ENCODE measurements around the gene KDM7A. TPM values are rescaled to one million over a fixed set of nuclear protein-coding genes. Genes with fewer than 3 reads are reported as not detected.
"Not testable (repeated sequence)": the region's sequence is repeated elsewhere in the genome, so short reads cannot be mapped to it uniquely, and the experiment has no call there.

KDM7A gene
- total RNA-seq, 1 donor from 2014 or later = 25.4 TPM

DNA sequence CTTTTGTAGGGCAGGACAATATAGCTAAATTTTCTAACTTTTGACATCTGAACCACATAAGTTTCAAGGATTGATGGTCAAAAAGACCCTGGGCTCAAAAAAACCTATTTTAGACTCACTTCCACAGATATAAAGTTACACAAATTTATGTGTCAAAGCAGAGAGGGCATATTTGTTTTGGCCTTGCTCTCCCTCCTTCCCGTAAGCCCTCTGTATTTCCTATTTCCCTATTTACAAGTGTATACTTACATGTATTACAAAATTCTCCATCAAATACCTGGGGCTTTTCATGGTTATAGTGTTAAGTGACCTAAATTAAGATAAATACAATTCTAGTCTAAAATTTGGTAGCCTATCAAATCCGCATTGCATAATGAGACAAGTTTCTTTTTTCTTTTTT is 2.6 kb downstream of the KDM7A start:
- Mint-ChIP-seq H3K27ac (ENCODE audit: unreplicated experiment) (no peak overlapping the region), H3K36me3 (ENCODE audit: unreplicated experiment) (no peaks in the 10 kb centered on the region), H3K9me3 (ENCODE audit: unreplicated experiment) (peaks cover 11% of the 10 kb centered on the region)

DNA sequence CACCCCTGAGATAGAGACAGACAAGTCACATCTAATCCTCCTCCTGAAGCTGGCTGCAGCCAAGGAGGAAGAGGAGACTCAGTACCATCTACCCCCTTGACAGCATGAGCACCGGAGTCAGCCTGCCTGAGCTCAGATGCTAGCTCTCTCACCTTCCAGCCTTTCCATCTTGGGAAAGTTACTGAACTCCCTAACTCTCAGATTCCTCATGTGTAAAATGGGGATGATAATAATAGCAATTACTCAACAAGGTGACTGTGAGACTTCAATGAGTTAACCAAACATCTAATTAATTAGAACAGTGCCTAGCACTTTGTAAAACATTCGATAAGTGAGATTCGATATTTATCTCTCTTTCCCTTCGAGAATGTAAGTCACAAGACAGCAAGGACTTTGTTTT is 6.4 kb downstream of the KDM7A start:
- TF ChIP-seq, protein P1, sequence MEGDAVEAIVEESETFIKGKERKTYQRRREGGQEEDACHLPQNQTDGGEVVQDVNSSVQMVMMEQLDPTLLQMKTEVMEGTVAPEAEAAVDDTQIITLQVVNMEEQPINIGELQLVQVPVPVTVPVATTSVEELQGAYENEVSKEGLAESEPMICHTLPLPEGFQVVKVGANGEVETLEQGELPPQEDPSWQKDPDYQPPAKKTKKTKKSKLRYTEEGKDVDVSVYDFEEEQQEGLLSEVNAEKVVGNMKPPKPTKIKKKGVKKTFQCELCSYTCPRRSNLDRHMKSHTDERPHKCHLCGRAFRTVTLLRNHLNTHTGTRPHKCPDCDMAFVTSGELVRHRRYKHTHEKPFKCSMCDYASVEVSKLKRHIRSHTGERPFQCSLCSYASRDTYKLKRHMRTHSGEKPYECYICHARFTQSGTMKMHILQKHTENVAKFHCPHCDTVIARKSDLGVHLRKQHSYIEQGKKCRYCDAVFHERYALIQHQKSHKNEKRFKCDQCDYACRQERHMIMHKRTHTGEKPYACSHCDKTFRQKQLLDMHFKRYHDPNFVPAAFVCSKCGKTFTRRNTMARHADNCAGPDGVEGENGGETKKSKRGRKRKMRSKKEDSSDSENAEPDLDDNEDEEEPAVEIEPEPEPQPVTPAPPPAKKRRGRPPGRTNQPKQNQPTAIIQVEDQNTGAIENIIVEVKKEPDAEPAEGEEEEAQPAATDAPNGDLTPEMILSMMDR (IDR thresholded peaks at IDR 0.05; ENCODE audit: partially characterized antibody, unreplicated experiment) = no peak
- no peak overlapping the region for H3K27ac Mint-ChIP-seq (ENCODE audit: unreplicated experiment)
- no peak overlapping the region for H3K4me3 Mint-ChIP-seq (ENCODE audit: unreplicated experiment)
- H3K9me3 Mint-ChIP-seq (ENCODE audit: unreplicated experiment) = peaks cover 5% of the 10 kb centered on the region
- peaks cover 6% of the 10 kb centered on the region for H3K27me3 Mint-ChIP-seq (ENCODE audit: unreplicated experiment)
- DNase-seq = no peak
- H3K36me3 Mint-ChIP-seq (ENCODE audit: unreplicated experiment) = no peaks in the 10 kb centered on the region
- H3K4me1 Mint-ChIP-seq (ENCODE audit: low read depth, unreplicated experiment) = peaks cover 9% of the 10 kb centered on the region

More for the DNA sequence above, 2.6 kb downstream of the KDM7A start:
- no peak for DNase-seq
- Mint-ChIP-seq H3K4me3 (ENCODE audit: unreplicated experiment) (no peak overlapping the region), H3K4me1 (ENCODE audit: low read depth, unreplicated experiment) (peaks cover 13% of the 10 kb centered on the region), H3K27me3 (ENCODE audit: unreplicated experiment) (peaks cover 11% of the 10 kb centered on the region)
- TF ChIP-seq, protein P1 (IDR thresholded peaks at IDR 0.05; ENCODE audit: partially characterized antibody, unreplicated experiment) = no peak

DNA sequence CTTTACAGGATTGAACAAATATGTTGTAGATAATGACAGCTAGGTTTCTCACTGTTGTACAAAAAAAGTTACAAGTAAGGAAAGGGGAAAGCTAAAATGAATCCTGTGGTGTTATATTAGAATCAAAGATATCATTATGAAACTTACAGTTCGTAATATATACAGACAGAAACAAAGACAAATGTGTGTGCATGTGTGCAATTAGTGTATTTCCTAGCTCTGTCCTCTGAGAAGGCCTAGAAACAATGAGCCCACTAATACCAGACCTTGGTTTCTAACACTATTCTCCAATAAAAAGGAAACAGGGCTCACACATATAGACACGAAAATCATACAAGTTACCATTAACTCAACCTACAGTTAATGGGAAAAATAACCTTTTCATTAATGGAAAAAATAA is 8.0 kb downstream of the KDM7A start:
- no peak for DNase-seq
- Mint-ChIP-seq H3K36me3 (ENCODE audit: unreplicated experiment) (no peaks in the 10 kb centered on the region), H3K9me3 (ENCODE audit: unreplicated experiment) (no peaks in the 10 kb centered on the region), H3K4me3 (ENCODE audit: unreplicated experiment) (no peak overlapping the region), H3K27ac (ENCODE audit: unreplicated experiment) (no peak overlapping the region), H3K27me3 (ENCODE audit: unreplicated experiment) (peaks cover 2% of the 10 kb centered on the region), H3K4me1 (ENCODE audit: low read depth, unreplicated experiment) (peaks cover 5% of the 10 kb centered on the region)
- TF ChIP-seq, protein P1 (IDR thresholded peaks at IDR 0.05; ENCODE audit: partially characterized antibody, unreplicated experiment) = no peak

DNA sequence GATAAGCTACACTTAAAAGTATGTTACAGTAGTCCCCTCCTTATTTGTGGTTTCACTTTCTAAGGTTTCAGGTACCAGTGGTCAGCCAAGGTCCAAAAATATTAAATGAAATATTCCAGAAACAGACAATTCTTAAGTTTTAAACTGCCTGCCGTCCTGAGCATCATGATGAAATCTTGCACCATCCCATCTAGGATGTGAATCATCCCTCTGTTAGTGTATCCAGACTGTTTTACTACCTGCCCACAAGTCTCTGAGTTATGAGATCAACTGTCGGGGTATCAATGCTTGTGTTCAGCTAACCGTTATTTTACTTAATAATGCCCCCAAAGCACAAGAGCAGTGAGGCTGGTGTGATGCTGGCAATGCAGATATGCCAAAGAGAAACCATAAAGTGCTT is 11.4 kb downstream of the KDM7A start:
- Mint-ChIP-seq H3K27me3 (ENCODE audit: unreplicated experiment) (no peaks in the 10 kb centered on the region), H3K27ac (ENCODE audit: unreplicated experiment) (no peak overlapping the region), H3K4me3 (ENCODE audit: unreplicated experiment) (no peak overlapping the region), H3K9me3 (ENCODE audit: unreplicated experiment) (no peaks in the 10 kb centered on the region), H3K4me1 (ENCODE audit: low read depth, unreplicated experiment) (no peaks in the 10 kb centered on the region), H3K36me3 (ENCODE audit: unreplicated experiment) (no peaks in the 10 kb centered on the region)
- TF ChIP-seq, protein P1 (IDR thresholded peaks at IDR 0.05; ENCODE audit: partially characterized antibody, unreplicated experiment) = no peak
- no peak for DNase-seq

DNA sequence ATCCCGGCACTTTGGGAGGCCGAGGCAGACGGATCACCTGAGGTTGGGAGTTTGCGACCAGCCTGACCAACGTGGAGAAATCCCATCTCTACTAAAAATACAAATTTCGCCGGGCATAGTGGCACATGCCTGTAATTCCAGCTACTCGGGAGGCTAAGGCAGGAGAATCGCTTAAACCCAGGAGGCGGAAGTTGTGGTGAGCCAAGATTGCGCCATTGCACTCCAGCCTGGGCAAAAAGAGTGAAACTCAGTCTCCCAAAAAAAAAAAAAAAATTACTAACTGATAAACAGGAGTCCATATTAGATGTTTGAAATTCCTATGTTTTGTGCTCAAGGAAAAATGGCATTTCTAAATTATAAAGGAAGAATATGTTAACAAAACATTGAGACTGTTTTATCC is 14.7 kb downstream of the KDM7A start:
- H3K4me1 Mint-ChIP-seq (ENCODE audit: low read depth, unreplicated experiment); H3K27me3 Mint-ChIP-seq (ENCODE audit: unreplicated experiment); H3K9me3 Mint-ChIP-seq (ENCODE audit: unreplicated experiment); DNase-seq; H3K36me3 Mint-ChIP-seq (ENCODE audit: unreplicated experiment); H3K27ac Mint-ChIP-seq (ENCODE audit: unreplicated experiment); H3K4me3 Mint-ChIP-seq (ENCODE audit: unreplicated experiment): not testable (repeated sequence)

DNA sequence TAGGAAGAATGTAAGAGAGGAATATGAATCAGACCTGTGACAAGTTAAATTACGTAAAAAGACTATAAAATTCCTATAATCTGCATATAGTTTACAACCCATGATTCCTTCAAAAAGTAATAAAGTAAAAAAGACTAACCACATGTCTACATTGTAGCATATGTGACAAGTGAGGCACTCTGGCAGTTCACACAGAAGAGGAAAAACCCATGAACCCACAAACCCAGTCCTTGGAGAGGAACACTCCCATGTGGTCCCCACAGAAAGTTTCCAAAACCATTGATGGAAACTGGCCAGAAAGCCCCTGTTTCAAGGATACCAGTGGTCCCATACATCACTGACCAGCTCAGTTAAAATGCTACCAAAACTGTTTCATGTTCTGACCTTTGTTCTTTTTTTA is 15.7 kb downstream of the KDM7A start:
- DNase-seq = no peak
- TF ChIP-seq, protein P1 (IDR thresholded peaks at IDR 0.05; ENCODE audit: partially characterized antibody, unreplicated experiment) = no peak
- Mint-ChIP-seq H3K27ac (ENCODE audit: unreplicated experiment) (no peak overlapping the region), H3K4me1 (ENCODE audit: low read depth, unreplicated experiment) (no peaks in the 10 kb centered on the region), H3K27me3 (ENCODE audit: unreplicated experiment) (no peaks in the 10 kb centered on the region), H3K36me3 (ENCODE audit: unreplicated experiment) (no peaks in the 10 kb centered on the region), H3K9me3 (ENCODE audit: unreplicated experiment) (no peaks in the 10 kb centered on the region), H3K4me3 (ENCODE audit: unreplicated experiment) (no peak overlapping the region)
